Measurements from ENCODE around the gene CLEC18B. TPM values are rescaled to one million over a fixed set of nuclear protein-coding genes. Genes with fewer than 3 reads are reported as not detected.

CLEC18B gene
- polyA plus RNA-seq, 2 of the 4 experiments (the other 2 are of a cell fraction): 0.26 to 0.31 TPM

DNA sequence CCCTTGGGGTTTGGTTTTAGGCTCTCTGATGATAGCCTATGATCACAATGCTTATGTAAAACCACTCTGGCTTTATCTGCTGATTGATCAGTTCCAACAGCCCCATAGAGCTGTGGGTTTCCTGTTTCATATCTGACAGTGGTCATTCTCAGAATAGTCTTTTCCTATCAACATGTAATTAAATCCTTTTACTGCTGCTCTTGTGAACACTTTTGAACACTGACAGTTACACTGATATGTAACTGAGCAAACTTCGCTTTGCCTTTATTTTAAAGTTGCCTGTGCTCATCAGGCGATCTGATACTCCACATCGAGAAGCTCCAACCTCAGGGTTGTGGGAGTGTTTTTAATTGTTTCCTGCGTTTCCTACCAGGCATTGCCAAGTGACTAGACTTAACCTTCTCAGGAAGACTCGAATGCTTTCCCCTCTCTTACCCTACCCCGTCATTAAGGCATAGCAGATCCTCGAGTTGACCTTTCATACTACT lies 17.3 kb upstream of the CLEC18B start:
- Histone ChIP-seq H3K27ac (no peak overlapping the region), H3K4me2 (no peak overlapping the region), H3K9me3 (no peaks in the 10 kb centered on the region), H3K4me3 (no peak overlapping the region), H3K4me1 (no peaks in the 10 kb centered on the region)
- ChIA-PET CTCF (no interaction called here), POLR2A (no interaction called here)
- TF ChIP-seq CHD2 (IDR thresholded peaks at IDR 0.05; ENCODE audit: low read length, partially characterized antibody) (no peak), FOSB (CRISPR knock-in tag; IDR thresholded peaks at IDR 0.05) (no peak), MAZ (IDR thresholded peaks at IDR 0.05; ENCODE audit: borderline replicate concordance, low read depth, low read length) (no peak), ZC3H11A (IDR thresholded peaks at IDR 0.05) (no peak), HDAC2 (IDR thresholded peaks at IDR 0.05) (no peak), NPAS2 (CRISPR knock-in tag; IDR thresholded peaks at IDR 0.05; ENCODE audit: borderline replicate concordance) (no peak), ESRRA (IDR thresholded peaks at IDR 0.05; ENCODE audit: borderline replicate concordance, low read length) (no peak), ZNF302 (CRISPR knock-in tag; IDR thresholded peaks at IDR 0.05) (no peak), RAD21 (conservative IDR thresholded peaks at IDR 0.05 in 1 of 2, IDR thresholded peaks at IDR 0.05 in 1 of 2) (no peak), ZSCAN20 (CRISPR knock-in tag; IDR thresholded peaks at IDR 0.05) (no peak)
- TF ChIP-seq, protein P1, sequence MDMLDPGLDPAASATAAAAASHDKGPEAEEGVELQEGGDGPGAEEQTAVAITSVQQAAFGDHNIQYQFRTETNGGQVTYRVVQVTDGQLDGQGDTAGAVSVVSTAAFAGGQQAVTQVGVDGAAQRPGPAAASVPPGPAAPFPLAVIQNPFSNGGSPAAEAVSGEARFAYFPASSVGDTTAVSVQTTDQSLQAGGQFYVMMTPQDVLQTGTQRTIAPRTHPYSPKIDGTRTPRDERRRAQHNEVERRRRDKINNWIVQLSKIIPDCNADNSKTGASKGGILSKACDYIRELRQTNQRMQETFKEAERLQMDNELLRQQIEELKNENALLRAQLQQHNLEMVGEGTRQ (IDR thresholded peaks at IDR 0.05): no peak
- TF ChIP-seq, protein P2, sequence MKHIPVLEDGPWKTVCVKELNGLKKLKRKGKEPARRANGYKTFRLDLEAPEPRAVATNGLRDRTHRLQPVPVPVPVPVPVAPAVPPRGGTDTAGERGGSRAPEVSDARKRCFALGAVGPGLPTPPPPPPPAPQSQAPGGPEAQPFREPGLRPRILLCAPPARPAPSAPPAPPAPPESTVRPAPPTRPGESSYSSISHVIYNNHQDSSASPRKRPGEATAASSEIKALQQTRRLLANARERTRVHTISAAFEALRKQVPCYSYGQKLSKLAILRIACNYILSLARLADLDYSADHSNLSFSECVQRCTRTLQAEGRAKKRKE (CRISPR knock-in tag; IDR thresholded peaks at IDR 0.05; ENCODE audit: low read depth): no peak
- TF ChIP-seq, protein P3, sequence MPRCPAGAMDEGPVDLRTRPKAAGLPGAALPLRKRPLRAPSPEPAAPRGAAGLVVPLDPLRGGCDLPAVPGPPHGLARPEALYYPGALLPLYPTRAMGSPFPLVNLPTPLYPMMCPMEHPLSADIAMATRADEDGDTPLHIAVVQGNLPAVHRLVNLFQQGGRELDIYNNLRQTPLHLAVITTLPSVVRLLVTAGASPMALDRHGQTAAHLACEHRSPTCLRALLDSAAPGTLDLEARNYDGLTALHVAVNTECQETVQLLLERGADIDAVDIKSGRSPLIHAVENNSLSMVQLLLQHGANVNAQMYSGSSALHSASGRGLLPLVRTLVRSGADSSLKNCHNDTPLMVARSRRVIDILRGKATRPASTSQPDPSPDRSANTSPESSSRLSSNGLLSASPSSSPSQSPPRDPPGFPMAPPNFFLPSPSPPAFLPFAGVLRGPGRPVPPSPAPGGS (IDR thresholded peaks at IDR 0.05): no peak
- 95% methylated on average over 7 of the region's 7 CpGs for WGBS (ENCODE audit: missing lambda C conversion rate)
- ATAC-seq (no peak), FAIRE-seq (no peak), DNase-seq (ENCODE audit: low read depth in 1 of 2, low spot score in 1 of 2) (no peak)

DNA sequence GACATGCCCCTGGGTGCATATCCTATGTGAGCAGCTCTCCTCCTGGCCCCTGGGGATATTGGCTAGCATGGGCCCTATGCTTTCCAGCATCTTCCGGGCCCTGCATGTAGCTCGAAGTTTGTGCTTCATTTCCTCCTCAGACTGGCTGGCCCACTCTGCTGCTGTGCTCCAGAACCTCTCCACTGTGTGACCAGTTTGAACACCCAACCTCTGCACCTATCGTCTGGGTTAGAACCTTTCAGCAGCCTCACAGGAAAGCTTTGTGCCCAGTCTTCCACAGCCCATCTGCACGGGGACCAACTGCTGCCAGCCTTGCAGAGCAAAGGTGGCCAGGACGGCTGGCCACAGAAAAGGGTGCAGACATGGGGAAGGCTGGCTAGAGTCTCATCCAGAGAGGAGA lies 10.2 kb upstream of the CLEC18B start:
- ChIA-PET POLR2A (no interaction called here), CTCF (interaction anchor here (0.9 to 2.9 kb wide), 7 partner anchors 10 to 431 kb away, joined by 3 to 10 read pairs (median 3); no protein-coding TSS in a partner anchor)
- H3K27ac ChIP-seq: peak overlapping the region in 1 of 2 experiments; percentile 55; a peak in 3 of 6 replicates
- H3K4me2 ChIP-seq: no peak overlapping the region
- no peak for FAIRE-seq
- no peak; a peak in 1 of 6 replicates for ATAC-seq
- no peak overlapping the region for H3K4me3 ChIP-seq
- 79% methylated on average over 5 of the region's 5 CpGs for WGBS (ENCODE audit: missing lambda C conversion rate)
- no peak for DNase-seq (ENCODE audit: low read depth in 1 of 2, low spot score in 1 of 2)
- no peaks in the 10 kb centered on the region for H3K9me3 ChIP-seq
- no peaks in the 10 kb centered on the region for H3K4me1 ChIP-seq
- TF ChIP-seq, protein P4, sequence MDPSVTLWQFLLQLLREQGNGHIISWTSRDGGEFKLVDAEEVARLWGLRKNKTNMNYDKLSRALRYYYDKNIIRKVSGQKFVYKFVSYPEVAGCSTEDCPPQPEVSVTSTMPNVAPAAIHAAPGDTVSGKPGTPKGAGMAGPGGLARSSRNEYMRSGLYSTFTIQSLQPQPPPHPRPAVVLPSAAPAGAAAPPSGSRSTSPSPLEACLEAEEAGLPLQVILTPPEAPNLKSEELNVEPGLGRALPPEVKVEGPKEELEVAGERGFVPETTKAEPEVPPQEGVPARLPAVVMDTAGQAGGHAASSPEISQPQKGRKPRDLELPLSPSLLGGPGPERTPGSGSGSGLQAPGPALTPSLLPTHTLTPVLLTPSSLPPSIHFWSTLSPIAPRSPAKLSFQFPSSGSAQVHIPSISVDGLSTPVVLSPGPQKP (IDR thresholded peaks at IDR 0.05; ENCODE audit: low read depth, low read length): no peak
- TF ChIP-seq FOXS1 (CRISPR knock-in tag; IDR thresholded peaks at IDR 0.05): no peak
- TF ChIP-seq RNF2 (IDR thresholded peaks at IDR 0.05; ENCODE audit: borderline replicate concordance, low read depth): no peak
- TF ChIP-seq CHD2 (IDR thresholded peaks at IDR 0.05; ENCODE audit: low read length, partially characterized antibody): no peak
- TF ChIP-seq, protein P5, sequence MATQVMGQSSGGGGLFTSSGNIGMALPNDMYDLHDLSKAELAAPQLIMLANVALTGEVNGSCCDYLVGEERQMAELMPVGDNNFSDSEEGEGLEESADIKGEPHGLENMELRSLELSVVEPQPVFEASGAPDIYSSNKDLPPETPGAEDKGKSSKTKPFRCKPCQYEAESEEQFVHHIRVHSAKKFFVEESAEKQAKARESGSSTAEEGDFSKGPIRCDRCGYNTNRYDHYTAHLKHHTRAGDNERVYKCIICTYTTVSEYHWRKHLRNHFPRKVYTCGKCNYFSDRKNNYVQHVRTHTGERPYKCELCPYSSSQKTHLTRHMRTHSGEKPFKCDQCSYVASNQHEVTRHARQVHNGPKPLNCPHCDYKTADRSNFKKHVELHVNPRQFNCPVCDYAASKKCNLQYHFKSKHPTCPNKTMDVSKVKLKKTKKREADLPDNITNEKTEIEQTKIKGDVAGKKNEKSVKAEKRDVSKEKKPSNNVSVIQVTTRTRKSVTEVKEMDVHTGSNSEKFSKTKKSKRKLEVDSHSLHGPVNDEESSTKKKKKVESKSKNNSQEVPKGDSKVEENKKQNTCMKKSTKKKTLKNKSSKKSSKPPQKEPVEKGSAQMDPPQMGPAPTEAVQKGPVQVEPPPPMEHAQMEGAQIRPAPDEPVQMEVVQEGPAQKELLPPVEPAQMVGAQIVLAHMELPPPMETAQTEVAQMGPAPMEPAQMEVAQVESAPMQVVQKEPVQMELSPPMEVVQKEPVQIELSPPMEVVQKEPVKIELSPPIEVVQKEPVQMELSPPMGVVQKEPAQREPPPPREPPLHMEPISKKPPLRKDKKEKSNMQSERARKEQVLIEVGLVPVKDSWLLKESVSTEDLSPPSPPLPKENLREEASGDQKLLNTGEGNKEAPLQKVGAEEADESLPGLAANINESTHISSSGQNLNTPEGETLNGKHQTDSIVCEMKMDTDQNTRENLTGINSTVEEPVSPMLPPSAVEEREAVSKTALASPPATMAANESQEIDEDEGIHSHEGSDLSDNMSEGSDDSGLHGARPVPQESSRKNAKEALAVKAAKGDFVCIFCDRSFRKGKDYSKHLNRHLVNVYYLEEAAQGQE (IDR thresholded peaks at IDR 0.05): no peak
- TF ChIP-seq, protein P2 (CRISPR knock-in tag; IDR thresholded peaks at IDR 0.05; ENCODE audit: low read depth): no peak
- no peak for TF ChIP-seq SREBF2 (IDR thresholded peaks at IDR 0.05)
- no peak for TF ChIP-seq JUNB (IDR thresholded peaks at IDR 0.05)
- TF ChIP-seq, protein P6, sequence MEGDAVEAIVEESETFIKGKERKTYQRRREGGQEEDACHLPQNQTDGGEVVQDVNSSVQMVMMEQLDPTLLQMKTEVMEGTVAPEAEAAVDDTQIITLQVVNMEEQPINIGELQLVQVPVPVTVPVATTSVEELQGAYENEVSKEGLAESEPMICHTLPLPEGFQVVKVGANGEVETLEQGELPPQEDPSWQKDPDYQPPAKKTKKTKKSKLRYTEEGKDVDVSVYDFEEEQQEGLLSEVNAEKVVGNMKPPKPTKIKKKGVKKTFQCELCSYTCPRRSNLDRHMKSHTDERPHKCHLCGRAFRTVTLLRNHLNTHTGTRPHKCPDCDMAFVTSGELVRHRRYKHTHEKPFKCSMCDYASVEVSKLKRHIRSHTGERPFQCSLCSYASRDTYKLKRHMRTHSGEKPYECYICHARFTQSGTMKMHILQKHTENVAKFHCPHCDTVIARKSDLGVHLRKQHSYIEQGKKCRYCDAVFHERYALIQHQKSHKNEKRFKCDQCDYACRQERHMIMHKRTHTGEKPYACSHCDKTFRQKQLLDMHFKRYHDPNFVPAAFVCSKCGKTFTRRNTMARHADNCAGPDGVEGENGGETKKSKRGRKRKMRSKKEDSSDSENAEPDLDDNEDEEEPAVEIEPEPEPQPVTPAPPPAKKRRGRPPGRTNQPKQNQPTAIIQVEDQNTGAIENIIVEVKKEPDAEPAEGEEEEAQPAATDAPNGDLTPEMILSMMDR (IDR thresholded peaks at IDR 0.05): no peak
- TF ChIP-seq NR3C1 (IDR thresholded peaks at IDR 0.05): no peak
- no peak for TF ChIP-seq HOXA7 (CRISPR knock-in tag; IDR thresholded peaks at IDR 0.05)
- no peak for TF ChIP-seq CEBPB (IDR thresholded peaks at IDR 0.05)
- TF ChIP-seq TP53 (CRISPR knock-in tag; IDR thresholded peaks at IDR 0.05): no peak
- TF ChIP-seq, protein P7, sequence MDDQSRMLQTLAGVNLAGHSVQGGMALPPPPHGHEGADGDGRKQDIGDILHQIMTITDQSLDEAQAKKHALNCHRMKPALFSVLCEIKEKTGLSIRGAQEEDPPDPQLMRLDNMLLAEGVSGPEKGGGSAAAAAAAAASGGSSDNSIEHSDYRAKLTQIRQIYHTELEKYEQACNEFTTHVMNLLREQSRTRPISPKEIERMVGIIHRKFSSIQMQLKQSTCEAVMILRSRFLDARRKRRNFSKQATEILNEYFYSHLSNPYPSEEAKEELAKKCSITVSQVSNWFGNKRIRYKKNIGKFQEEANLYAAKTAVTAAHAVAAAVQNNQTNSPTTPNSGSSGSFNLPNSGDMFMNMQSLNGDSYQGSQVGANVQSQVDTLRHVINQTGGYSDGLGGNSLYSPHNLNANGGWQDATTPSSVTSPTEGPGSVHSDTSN (IDR thresholded peaks at IDR 0.05): no peak

Data from A549 (cell line).